GM21447 (cell line): ENCODE measurements around the gene MTM1.

Experiments used
- ATAC-seq: cut with Tn5 transposase; IDR thresholded peaks from one replicate; pipeline ENCODE4 v1.9.1; 2021; ENCODE audit not compliant: unreplicated experiment

Gene MTM1

GRCh38 chrX:150548251-150548650, 20.2 kb upstream of the MTM1 start:
- ATAC-seq: no peak

- ATAC-seq: no peak
Observed at GRCh38 chrX:150548684-150549083, 19.7 kb upstream of the MTM1 start.

- ATAC-seq: no peak
Observed at GRCh38 chrX:150551963-150552362, 16.5 kb upstream of the MTM1 start.

GRCh38 chrX:150558424-150558823, 10.0 kb upstream of the MTM1 start:
- ATAC-seq: no peak

- ATAC-seq: no peak
Observed at GRCh38 chrX:150564838-150565237, 3.6 kb upstream of the MTM1 start.

GRCh38 chrX:150565551-150565950, 2.9 kb upstream of the MTM1 start:
- no peak for ATAC-seq

- ATAC-seq: no peak
Observed at GRCh38 chrX:150566734-150567182, 1.7 kb upstream of the MTM1 start.

- ATAC-seq: no peak
Observed at GRCh38 chrX:150567645-150568319, 639 bp upstream of the MTM1 start.

- ATAC-seq: peak; percentile 28
Observed at GRCh38 chrX:150569155-150569477, 695 bp downstream of the MTM1 start.

GRCh38 chrX:150570512-150570911, 2.1 kb downstream of the MTM1 start:
- no peak for ATAC-seq

GRCh38 chrX:150572206-150572605, 3.8 kb downstream of the MTM1 start:
- ATAC-seq: no peak

- no peak for ATAC-seq
Observed at GRCh38 chrX:150573106-150573505, 4.7 kb downstream of the MTM1 start.

- peak; percentile 34 for ATAC-seq
Observed at GRCh38 chrX:150573702-150574101, 5.3 kb downstream of the MTM1 start.

- ATAC-seq: peak; percentile 47
Observed at GRCh38 chrX:150574559-150575418, 6.4 kb downstream of the MTM1 start.

- no peak for ATAC-seq
Observed at GRCh38 chrX:150575419-150575814, 7.0 kb downstream of the MTM1 start.

GRCh38 chrX:150577174-150577573, 8.8 kb downstream of the MTM1 start:
- no peak for ATAC-seq

GRCh38 chrX:150581093-150581775, 12.8 kb downstream of the MTM1 start:
- ATAC-seq: no peak

GRCh38 chrX:150582338-150582948, 14.0 kb downstream of the MTM1 start:
- no peak for ATAC-seq

- ATAC-seq: no peak
Observed at GRCh38 chrX:150587585-150588503, 19.4 kb downstream of the MTM1 start.

- no peak for ATAC-seq
Observed at GRCh38 chrX:150594584-150594983, 26.2 kb downstream of the MTM1 start.
